ENCODE results near the gene GLI2.

DNA sequence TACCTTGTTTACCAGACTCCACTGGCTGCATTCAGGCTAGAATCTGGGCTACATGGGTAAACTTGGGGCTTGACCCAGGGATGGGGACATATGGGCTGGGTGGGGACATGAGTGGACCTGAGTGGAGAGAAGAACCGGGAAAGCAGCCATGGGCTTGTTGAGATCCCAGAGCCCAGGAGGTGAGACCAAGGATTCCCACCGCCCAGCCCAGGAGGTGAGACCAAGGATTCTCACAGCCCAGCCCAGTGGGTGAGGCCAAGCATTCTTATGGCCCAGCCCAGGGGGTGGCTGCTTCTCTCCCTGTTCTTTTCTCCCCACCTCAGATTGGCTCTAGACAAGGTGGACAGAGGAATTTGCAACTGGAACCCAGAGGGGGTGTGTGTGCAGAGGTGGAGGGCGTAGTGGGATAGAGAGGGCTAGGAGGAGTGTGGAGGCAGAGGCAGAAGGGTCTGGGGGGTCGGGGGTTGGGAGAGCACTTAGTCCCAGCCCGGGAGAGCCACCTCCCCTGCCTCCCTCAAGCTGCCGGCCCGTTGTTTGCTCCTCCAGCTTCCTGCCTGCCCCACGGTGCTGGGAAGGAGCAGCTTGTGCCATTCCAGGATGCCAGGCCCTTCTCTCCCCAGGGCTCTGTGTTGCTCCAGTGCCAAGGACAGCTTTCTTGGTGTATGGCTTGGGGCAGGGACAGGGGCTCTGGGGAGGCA, 25.6 kb downstream of the GLI2 start:
- TF ChIP-seq ARID1B (IDR thresholded peaks at IDR 0.05) = no peak
- TF ChIP-seq, protein P1, sequence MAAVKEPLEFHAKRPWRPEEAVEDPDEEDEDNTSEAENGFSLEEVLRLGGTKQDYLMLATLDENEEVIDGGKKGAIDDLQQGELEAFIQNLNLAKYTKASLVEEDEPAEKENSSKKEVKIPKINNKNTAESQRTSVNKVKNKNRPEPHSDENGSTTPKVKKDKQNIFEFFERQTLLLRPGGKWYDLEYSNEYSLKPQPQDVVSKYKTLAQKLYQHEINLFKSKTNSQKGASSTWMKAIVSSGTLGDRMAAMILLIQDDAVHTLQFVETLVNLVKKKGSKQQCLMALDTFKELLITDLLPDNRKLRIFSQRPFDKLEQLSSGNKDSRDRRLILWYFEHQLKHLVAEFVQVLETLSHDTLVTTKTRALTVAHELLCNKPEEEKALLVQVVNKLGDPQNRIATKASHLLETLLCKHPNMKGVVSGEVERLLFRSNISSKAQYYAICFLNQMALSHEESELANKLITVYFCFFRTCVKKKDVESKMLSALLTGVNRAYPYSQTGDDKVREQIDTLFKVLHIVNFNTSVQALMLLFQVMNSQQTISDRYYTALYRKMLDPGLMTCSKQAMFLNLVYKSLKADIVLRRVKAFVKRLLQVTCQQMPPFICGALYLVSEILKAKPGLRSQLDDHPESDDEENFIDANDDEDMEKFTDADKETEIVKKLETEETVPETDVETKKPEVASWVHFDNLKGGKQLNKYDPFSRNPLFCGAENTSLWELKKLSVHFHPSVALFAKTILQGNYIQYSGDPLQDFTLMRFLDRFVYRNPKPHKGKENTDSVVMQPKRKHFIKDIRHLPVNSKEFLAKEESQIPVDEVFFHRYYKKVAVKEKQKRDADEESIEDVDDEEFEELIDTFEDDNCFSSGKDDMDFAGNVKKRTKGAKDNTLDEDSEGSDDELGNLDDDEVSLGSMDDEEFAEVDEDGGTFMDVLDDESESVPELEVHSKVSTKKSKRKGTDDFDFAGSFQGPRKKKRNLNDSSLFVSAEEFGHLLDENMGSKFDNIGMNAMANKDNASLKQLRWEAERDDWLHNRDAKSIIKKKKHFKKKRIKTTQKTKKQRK (IDR thresholded peaks at IDR 0.05; ENCODE audit: borderline replicate concordance, low read depth, low read length) = no peak

All from K562 (cell line).